H9 (cell line): ENCODE measurements around the gene SLC6A18. TPM values are rescaled to one million over a fixed set of nuclear protein-coding genes. Genes with fewer than 3 reads are reported as not detected.

Source experiments
- DNase-seq: peaks from one replicate; pipeline ENCODE4 v3.0.0-alpha.2; 2017
- H2AFZ ChIP-seq: one replicate; pipeline ENCODE4 v1.6.1; 2013; ENCODE audit warnings: mild to moderate bottlenecking, low read length, control low read depth, moderate library complexity
- H2AK5ac ChIP-seq: 2 replicates; pipeline ENCODE4 v1.6.1; 2013; ENCODE audit warnings: low read length, control low read depth, mixed read lengths; ENCODE audit not compliant: insufficient read length
- H2BK120ac ChIP-seq: one replicate; pipeline ENCODE4 v1.6.1; 2013; ENCODE audit warnings: low read depth, mild to moderate bottlenecking, low read length, control low read depth, inconsistent platforms; ENCODE audit not compliant: poor library complexity, severe bottlenecking
- H2BK12ac ChIP-seq: 2 replicates; pipeline ENCODE4 v1.6.1; 2013; ENCODE audit warnings: low read length, control low read depth, mixed read lengths, low read depth; ENCODE audit not compliant: insufficient read length
- H2BK15ac ChIP-seq: 2 replicates; pipeline ENCODE4 v1.6.1; 2013; ENCODE audit warnings: low read depth, low read length, control low read depth
- H2BK20ac ChIP-seq: one replicate; pipeline ENCODE4 v1.6.1; 2013; ENCODE audit warnings: low read depth, mild to moderate bottlenecking, low read length, control low read depth, inconsistent platforms; ENCODE audit not compliant: poor library complexity, severe bottlenecking
- H2BK5ac ChIP-seq: 2 replicates; pipeline ENCODE4 v1.6.1; 2013; ENCODE audit warnings: low read length, control low read depth, mixed read lengths; ENCODE audit not compliant: insufficient read length
- H3K14ac ChIP-seq: 2 replicates; pipeline ENCODE4 v1.6.1; 2013; ENCODE audit warnings: low read length, control low read depth; ENCODE audit not compliant: insufficient read depth
- H3K18ac ChIP-seq: 2 replicates; pipeline ENCODE4 v1.6.1; 2013; ENCODE audit warnings: low read depth, mild to moderate bottlenecking, mixed read lengths, low read length, control low read depth; ENCODE audit not compliant: insufficient read length
- H3K23ac ChIP-seq: 2 replicates; pipeline ENCODE4 v1.6.1; 2013; ENCODE audit warnings: low read length, control low read depth, mixed read lengths, low read depth; ENCODE audit not compliant: insufficient read length
- H3K23me2 ChIP-seq: 2 replicates; pipeline ENCODE4 v1.6.1; 2013; ENCODE audit warnings: low read depth, mild to moderate bottlenecking, mixed read lengths, low read length, control low read depth; ENCODE audit not compliant: insufficient read length, poor library complexity, severe bottlenecking
- H3K27ac ChIP-seq: 2 replicates; pipeline ENCODE4 v1.5.1; 2013; ENCODE audit warnings: low read length, control low read depth, mixed read lengths, low read depth; ENCODE audit not compliant: insufficient read length
- H3K27me3 ChIP-seq: 2 replicates; pipeline ENCODE4 v1.6.1; 2013; ENCODE audit warnings: low read length, control low read depth, inconsistent platforms; ENCODE audit not compliant: insufficient read depth
- H3K4ac ChIP-seq: 2 replicates; pipeline ENCODE4 v1.6.1; 2013; ENCODE audit warnings: low read depth, mild to moderate bottlenecking, control low read depth, inconsistent platforms, low read length, moderate library complexity
- H3K4me1 ChIP-seq: 2 replicates; pipeline ENCODE4 v1.6.1; 2013; ENCODE audit warnings: low read length, control low read depth, inconsistent platforms; ENCODE audit not compliant: insufficient read depth
- H3K4me2 ChIP-seq: 2 replicates; pipeline ENCODE4 v1.6.1; 2013; ENCODE audit warnings: low read length, control low read depth, mixed read lengths; ENCODE audit not compliant: insufficient read length, insufficient read depth
- H3K56ac ChIP-seq: 2 replicates; pipeline ENCODE4 v1.6.1; 2013; ENCODE audit warnings: low read depth, mild to moderate bottlenecking, mixed read lengths, low read length, control low read depth; ENCODE audit not compliant: insufficient read length
- H3K79me1 ChIP-seq: 2 replicates; pipeline ENCODE4 v1.6.1; 2013; ENCODE audit warnings: low read depth, mild to moderate bottlenecking, moderate library complexity, low read length, control low read depth, inconsistent platforms; ENCODE audit not compliant: insufficient read depth, poor library complexity, severe bottlenecking
- H3K79me2 ChIP-seq: 2 replicates; pipeline ENCODE4 v1.6.1; 2013; ENCODE audit warnings: low read length, control low read depth, inconsistent platforms; ENCODE audit not compliant: insufficient read depth
- H3K9ac ChIP-seq: 2 replicates; pipeline ENCODE4 v1.6.1; 2013; ENCODE audit warnings: low read length, control low read depth, mixed read lengths; ENCODE audit not compliant: insufficient read length; ENCODE audit errors: extremely low read depth
- H3K9me3 ChIP-seq: one replicate; pipeline ENCODE4 v1.6.1; 2013; ENCODE audit warnings: low read depth, low read length, inconsistent platforms; ENCODE audit not compliant: control insufficient read depth
- H3T11ph ChIP-seq: one replicate; pipeline ENCODE4 v1.6.1; 2013; ENCODE audit warnings: mild to moderate bottlenecking, low read length, control low read depth, inconsistent platforms
- H4K20me1 ChIP-seq: one replicate; pipeline ENCODE4 v1.6.1; 2013; ENCODE audit not compliant: control insufficient read depth, insufficient read length, insufficient read depth
- H4K5ac ChIP-seq: 2 replicates; pipeline ENCODE4 v1.6.1; 2013; ENCODE audit warnings: low read depth, mild to moderate bottlenecking, mixed read lengths, low read length, control low read depth; ENCODE audit not compliant: insufficient read length
- H4K8ac ChIP-seq: replicated peaks from 2 replicates; pipeline ENCODE4 v1.6.1; 2013; ENCODE audit warnings: low read length, control low read depth, mixed read lengths, low read depth; ENCODE audit not compliant: insufficient read length
- H4K91ac ChIP-seq: 2 replicates; pipeline ENCODE4 v1.6.1; 2013; ENCODE audit warnings: low read depth, mild to moderate bottlenecking, moderate library complexity, mixed read lengths, low read length, control low read depth; ENCODE audit not compliant: insufficient read length
- H3K27ac Mint-ChIP-seq, 3 experiments: 2 replicates in 2 of 3; 3 replicates in 1 of 3; pipeline ENCODE4 v1.8.0; 2020 to 2021; ENCODE audit warnings: mixed read lengths in 3 of 3, mild to moderate bottlenecking in 1 of 3, moderate library complexity in 1 of 3
- H3K27me3 Mint-ChIP-seq: 2 replicates; pipeline ENCODE4 v1.8.0; 2021; ENCODE audit warnings: low read depth, mild to moderate bottlenecking, moderate library complexity, mixed read lengths
- H3K36me3 Mint-ChIP-seq, 3 experiments: 2 replicates in 2 of 3; 3 replicates in 1 of 3; pipeline ENCODE4 v1.8.0; 2020 to 2021; ENCODE audit warnings: low read depth in 3 of 3, mixed read lengths in 3 of 3; ENCODE audit not compliant: insufficient read depth in 1 of 3
- H3K4me1 Mint-ChIP-seq, 2 experiments: 2 replicates each; pipeline ENCODE4 v1.8.0; 2020; ENCODE audit warnings: mixed read lengths in 2 of 2
- H3K4me3 Mint-ChIP-seq, 2 experiments: 2 replicates in 1 of 2; 3 replicates in 1 of 2; pipeline ENCODE4 v1.8.0; 2020 to 2021; ENCODE audit warnings: mild to moderate bottlenecking in 2 of 2, mixed read lengths in 2 of 2, moderate library complexity in 1 of 2
- H3K9me3 Mint-ChIP-seq, 2 experiments: 2 replicates in 1 of 2; 3 replicates in 1 of 2; pipeline ENCODE4 v1.8.0; 2020; ENCODE audit warnings: mild to moderate bottlenecking in 2 of 2, mixed read lengths in 2 of 2, moderate library complexity in 1 of 2
- CTCF ChIP-seq: fragments of 200-600 bp; sonication (generic); conservative IDR thresholded peaks from 3 replicates; pipeline ENCODE4 v1.8.0; 2021; ENCODE audit warnings: antibody characterized with exemption, mild to moderate bottlenecking
- WGBS: extraction: QIAGEN DNeasy Blood & Tissue Kit; methylation state at CpG from one replicate; pipeline ENCODE4 v1.1.7; 2013; ENCODE audit warnings: missing lambda C conversion rate, low lambda C conversion rate, mixed read lengths; ENCODE audit not compliant: insufficient read length; ENCODE audit errors: extremely low coverage; 5-methylcytosine and 5-hydroxymethylcytosine counted together
- total RNA-seq: library from RNA; stranded (reverse); gene quantifications from 2 replicates; pipeline ENCODE4 v1.2.1, GENCODE V29; 2021

The SLC6A18 gene
- total RNA-seq, 1 experiment from 2014 or later = not detected

GRCh38 chr5:1202798-1203185, 22.4 kb upstream of the SLC6A18 start:
- WGBS = no CpG with 5 or more reads among the region's 7 CpGs
- TF ChIP-seq CTCF = no peak
- H4K5ac ChIP-seq = no peak overlapping the region
- no peaks in the 10 kb centered on the region for H3K23me2 ChIP-seq
- H2AK5ac ChIP-seq = no peak overlapping the region
- no peak overlapping the region for H3K9ac ChIP-seq
- Mint-ChIP-seq H3K27me3 (peaks cover 6% of the 10 kb centered on the region), H3K9me3 (no peaks in the 10 kb centered on the region), H3K4me1 (peaks cover 9 to 16% of the 10 kb centered on the region in 2 experiments), H3K27ac (no peak overlapping the region), H3K4me3 (no peak overlapping the region), H3K36me3 (no peaks in the 10 kb centered on the region)
- no peak overlapping the region for H2BK12ac ChIP-seq
- H3K4me1 ChIP-seq = no peaks in the 10 kb centered on the region
- H3K9me3 ChIP-seq = no peaks in the 10 kb centered on the region
- H4K91ac ChIP-seq = no peak overlapping the region
- no peaks in the 10 kb centered on the region for H3K79me2 ChIP-seq
- H2BK120ac ChIP-seq = no peak overlapping the region
- H3K18ac ChIP-seq = no peak overlapping the region
- H4K8ac ChIP-seq = no peak overlapping the region
- no peak for DNase-seq
- H3K56ac ChIP-seq = no peak overlapping the region
- no peak overlapping the region for H3K4me2 ChIP-seq
- H2BK20ac ChIP-seq = no peak overlapping the region
- H3K14ac ChIP-seq = no peak overlapping the region
- H3K27ac ChIP-seq = no peak overlapping the region
- H4K20me1 ChIP-seq = no peaks in the 10 kb centered on the region
- no peaks in the 10 kb centered on the region for H3K27me3 ChIP-seq
- H3T11ph ChIP-seq = no peak overlapping the region
- no peak overlapping the region for H3K4ac ChIP-seq
- no peak overlapping the region for H2BK15ac ChIP-seq
- no peak overlapping the region for H2AFZ ChIP-seq
- H3K79me1 ChIP-seq = no peaks in the 10 kb centered on the region
- no peak overlapping the region for H2BK5ac ChIP-seq
- no peak overlapping the region for H3K23ac ChIP-seq
